Measurements from ENCODE around the gene PRKAR2B.

PRKAR2B gene

DNA sequence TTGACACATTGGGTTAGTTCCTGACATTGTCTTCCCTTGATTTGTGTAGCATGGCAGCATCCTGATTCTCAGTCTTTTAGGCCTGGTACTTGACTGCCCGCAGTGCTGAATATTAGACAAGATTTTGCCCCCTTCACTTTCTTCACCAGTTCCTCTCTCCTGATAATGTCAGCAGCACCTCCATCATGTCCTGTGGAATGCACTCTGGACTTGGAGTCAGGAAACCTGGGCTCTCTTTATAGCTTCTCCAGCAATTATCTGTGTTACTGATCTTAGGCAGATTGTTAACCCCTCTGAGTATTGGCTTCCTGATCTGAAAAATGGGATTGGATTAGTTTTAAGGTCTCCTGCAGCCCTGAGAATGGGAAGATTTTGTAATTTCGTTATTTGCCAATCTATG is 143.3 kb downstream of the PRKAR2B start:
- Histone ChIP-seq H3K36me3 (peaks cover 99% of the 10 kb centered on the region), H3K4me1 (ENCODE audit: control insufficient read depth in 1 of 2, insufficient read depth in 1 of 2, low read depth in 1 of 2, low read length in 1 of 2) (no peaks in the 10 kb centered on the region), H3K27me3 (no peaks in the 10 kb centered on the region), H3K4me3 (ENCODE audit: low read depth in 1 of 2, low read length in 1 of 2) (no peak overlapping the region), H3K27ac (no peak overlapping the region), H3K9me3 (no peaks in the 10 kb centered on the region)
- TF ChIP-seq, protein P1, sequence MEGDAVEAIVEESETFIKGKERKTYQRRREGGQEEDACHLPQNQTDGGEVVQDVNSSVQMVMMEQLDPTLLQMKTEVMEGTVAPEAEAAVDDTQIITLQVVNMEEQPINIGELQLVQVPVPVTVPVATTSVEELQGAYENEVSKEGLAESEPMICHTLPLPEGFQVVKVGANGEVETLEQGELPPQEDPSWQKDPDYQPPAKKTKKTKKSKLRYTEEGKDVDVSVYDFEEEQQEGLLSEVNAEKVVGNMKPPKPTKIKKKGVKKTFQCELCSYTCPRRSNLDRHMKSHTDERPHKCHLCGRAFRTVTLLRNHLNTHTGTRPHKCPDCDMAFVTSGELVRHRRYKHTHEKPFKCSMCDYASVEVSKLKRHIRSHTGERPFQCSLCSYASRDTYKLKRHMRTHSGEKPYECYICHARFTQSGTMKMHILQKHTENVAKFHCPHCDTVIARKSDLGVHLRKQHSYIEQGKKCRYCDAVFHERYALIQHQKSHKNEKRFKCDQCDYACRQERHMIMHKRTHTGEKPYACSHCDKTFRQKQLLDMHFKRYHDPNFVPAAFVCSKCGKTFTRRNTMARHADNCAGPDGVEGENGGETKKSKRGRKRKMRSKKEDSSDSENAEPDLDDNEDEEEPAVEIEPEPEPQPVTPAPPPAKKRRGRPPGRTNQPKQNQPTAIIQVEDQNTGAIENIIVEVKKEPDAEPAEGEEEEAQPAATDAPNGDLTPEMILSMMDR (IDR thresholded peaks at IDR 0.05) = no peak

DNA sequence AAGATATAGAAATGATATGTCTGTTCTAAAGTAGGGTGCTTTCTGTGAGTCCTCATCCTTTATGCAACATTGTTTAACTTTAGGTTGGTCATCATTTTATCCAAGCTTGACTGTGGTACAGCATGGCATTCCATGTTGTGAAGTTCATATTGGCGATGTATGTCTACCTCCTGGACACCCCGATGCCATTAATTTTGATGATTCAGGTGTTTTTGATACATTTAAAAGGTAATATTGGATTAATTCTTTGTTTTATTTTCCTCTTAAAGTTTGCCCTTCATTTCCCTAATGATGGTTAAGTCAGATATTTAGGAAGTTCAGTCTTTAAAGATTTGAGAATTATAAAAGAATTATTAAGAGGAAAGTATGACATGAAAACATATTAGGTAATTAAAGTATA is 145.6 kb downstream of the PRKAR2B start:
- Histone ChIP-seq H3K27ac (no peak overlapping the region), H3K4me3 (ENCODE audit: low read depth in 1 of 2, low read length in 1 of 2) (no peak overlapping the region), H3K36me3 (peaks cover 96% of the 10 kb centered on the region), H3K27me3 (no peaks in the 10 kb centered on the region), H3K9me3 (no peaks in the 10 kb centered on the region), H3K4me1 (ENCODE audit: control insufficient read depth in 1 of 2, insufficient read depth in 1 of 2, low read depth in 1 of 2, low read length in 1 of 2) (no peaks in the 10 kb centered on the region)
- TF ChIP-seq, protein P1 (IDR thresholded peaks at IDR 0.05) = no peak

DNA sequence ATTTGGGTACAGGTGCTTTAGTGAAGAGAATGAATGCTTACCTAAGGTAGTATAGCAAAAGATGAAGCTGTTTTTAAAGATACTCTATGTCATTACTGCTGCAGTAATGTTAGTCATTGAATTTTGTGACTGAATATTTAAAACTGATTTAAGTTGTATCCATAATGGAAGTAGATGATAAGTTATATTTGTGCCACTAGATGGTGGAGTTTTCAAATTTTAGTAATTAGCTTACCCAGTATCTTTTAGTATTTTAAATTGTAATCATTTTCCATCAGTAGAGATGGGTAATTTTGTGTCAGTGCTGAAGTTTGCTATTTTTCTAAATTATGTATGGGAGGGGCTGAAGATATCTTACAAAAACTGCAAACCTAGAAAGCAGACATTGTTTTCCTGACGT is 149.5 kb downstream of the PRKAR2B start:
- Histone ChIP-seq H3K27ac (no peak overlapping the region), H3K27me3 (no peaks in the 10 kb centered on the region), H3K9me3 (peaks cover 5% of the 10 kb centered on the region), H3K4me3 (ENCODE audit: low read depth in 1 of 2, low read length in 1 of 2) (no peak overlapping the region), H3K36me3 (peaks cover 96% of the 10 kb centered on the region), H3K4me1 (ENCODE audit: control insufficient read depth in 1 of 2, insufficient read depth in 1 of 2, low read depth in 1 of 2, low read length in 1 of 2) (no peaks in the 10 kb centered on the region)
- TF ChIP-seq, protein P1 (IDR thresholded peaks at IDR 0.05) = no peak

DNA sequence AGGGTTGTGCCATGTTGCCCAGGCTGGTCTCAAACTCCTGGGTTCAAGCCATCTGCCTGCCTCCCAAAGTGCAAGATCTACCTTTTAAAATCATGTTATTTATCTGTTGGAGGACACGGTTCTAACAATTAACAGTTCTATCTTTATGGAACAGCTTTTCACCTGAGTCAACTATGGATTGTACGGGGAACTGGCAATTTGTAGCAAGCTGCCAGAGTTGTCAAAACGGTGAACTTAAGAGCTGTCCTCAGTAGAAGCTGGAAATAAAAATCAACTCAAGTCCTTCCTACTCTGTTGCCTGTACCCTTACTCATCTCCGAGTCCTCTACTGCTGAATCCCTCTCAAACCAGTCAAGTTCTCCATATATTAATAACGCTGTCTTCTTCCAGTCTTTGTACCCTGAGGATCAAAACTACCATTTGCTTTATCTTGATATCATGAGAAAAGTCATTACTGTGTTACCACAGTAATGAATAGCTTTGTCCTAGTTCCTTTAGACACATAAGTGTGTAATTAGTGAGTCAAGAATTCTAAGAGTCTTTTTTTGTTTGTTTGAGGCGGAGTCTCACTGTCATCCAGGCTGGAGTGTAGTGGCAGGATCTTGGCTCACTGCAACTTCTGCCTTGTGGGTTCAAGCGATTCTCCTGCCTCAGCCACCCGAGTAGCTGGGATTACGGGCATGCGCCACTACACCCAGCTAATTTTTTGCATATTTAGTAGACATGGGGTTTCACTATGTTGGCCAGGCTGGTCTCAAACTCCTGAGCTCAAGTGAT is 152.5 kb downstream of the PRKAR2B start:
- no peak overlapping the region for H3K27ac ChIP-seq
- peaks cover 96% of the 10 kb centered on the region for H3K36me3 ChIP-seq
- H3K27me3 ChIP-seq = no peaks in the 10 kb centered on the region
- no peak overlapping the region for H3K4me3 ChIP-seq (ENCODE audit: low read depth in 1 of 2, low read length in 1 of 2)
- H3K4me1 ChIP-seq (ENCODE audit: control insufficient read depth in 1 of 2, insufficient read depth in 1 of 2, low read depth in 1 of 2, low read length in 1 of 2) = no peaks in the 10 kb centered on the region
- TF ChIP-seq, protein P1 (IDR thresholded peaks at IDR 0.05) = no peak
- H3K9me3 ChIP-seq = peaks cover 5% of the 10 kb centered on the region

DNA sequence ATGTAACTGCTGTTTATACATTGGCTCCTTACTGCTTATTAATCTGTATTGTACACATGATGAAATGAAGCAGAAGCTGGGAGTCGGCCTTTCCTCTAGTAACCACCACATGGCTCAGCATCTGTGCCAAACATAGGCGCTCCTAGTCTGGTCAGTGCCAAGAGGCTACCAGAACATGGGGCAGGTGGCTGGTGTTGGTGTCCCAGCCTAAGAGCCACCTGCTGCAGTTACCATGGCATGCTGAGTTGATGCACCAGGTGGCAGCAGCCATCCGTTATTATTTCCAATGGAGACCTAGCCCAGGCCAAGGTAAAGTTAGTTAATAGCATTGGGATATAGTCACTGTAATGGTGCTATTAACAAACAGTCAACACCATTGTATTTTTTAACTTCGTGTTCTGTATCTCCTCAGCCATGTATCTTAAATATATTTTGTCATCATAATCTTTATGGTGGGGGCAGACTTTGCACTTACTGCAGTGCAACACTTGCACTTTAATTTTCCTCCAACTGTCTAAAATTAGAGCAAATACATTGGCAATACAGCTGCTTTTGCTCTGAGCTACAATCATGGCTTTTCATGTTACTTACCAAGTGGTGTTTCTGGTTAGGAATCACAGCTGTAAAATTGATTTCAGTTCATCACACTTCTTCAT is 157.4 kb downstream of the PRKAR2B start:
- H3K9me3 ChIP-seq = no peaks in the 10 kb centered on the region
- peaks cover 100% of the 10 kb centered on the region for H3K36me3 ChIP-seq
- no peak overlapping the region for H3K4me3 ChIP-seq (ENCODE audit: low read depth in 1 of 2, low read length in 1 of 2)
- no peaks in the 10 kb centered on the region for H3K27me3 ChIP-seq
- TF ChIP-seq, protein P1 (IDR thresholded peaks at IDR 0.05) = no peak
- no peak overlapping the region for H3K27ac ChIP-seq
- H3K4me1 ChIP-seq (ENCODE audit: control insufficient read depth in 1 of 2, insufficient read depth in 1 of 2, low read depth in 1 of 2, low read length in 1 of 2) = no peaks in the 10 kb centered on the region

All from neutrophil (primary cell).